ENCODE data around the gene TNC.

Gene TNC

GRCh38 chr9:115117999-115118878, at the start of gene TNC:
Gene TNC, minus strand, starts transcription at chr9:115118157. Its CDS starts 27,139 bp downstream, at chr9:115091018.
- no peak within 1 kb of the TSS for H3K4me3 ChIP-seq (ENCODE audit: low read depth, low read length)
- no peak for TF ChIP-seq CTCF (IDR thresholded peaks at IDR 0.05; ENCODE audit: borderline replicate concordance, insufficient read depth, low read depth, low read length)

- TF ChIP-seq CTCF (IDR thresholded peaks at IDR 0.05; ENCODE audit: borderline replicate concordance, insufficient read depth, low read depth, low read length) = no peak
- H3K4me3 ChIP-seq (ENCODE audit: low read depth, low read length) = no peak overlapping the region
Measured at GRCh38 chr9:115167175-115167574, 49.2 kb upstream of the TNC start.

GRCh38 chr9:115165233-115165632, 47.3 kb upstream of the TNC start:
- TF ChIP-seq CTCF (IDR thresholded peaks at IDR 0.05; ENCODE audit: borderline replicate concordance, insufficient read depth, low read depth, low read length) = no peak

GRCh38 chr9:115164511-115164974, 46.6 kb upstream of the TNC start:
- H3K4me3 ChIP-seq (ENCODE audit: low read depth, low read length) = no peak overlapping the region
- TF ChIP-seq CTCF (IDR thresholded peaks at IDR 0.05; ENCODE audit: borderline replicate concordance, insufficient read depth, low read depth, low read length) = no peak

More at GRCh38 chr9:115165233-115165632, 47.3 kb upstream of the TNC start:
- no peak overlapping the region for H3K4me3 ChIP-seq (ENCODE audit: low read depth, low read length)

GRCh38 chr9:115162946-115163345, 45.0 kb upstream of the TNC start:
- TF ChIP-seq CTCF (IDR thresholded peaks at IDR 0.05; ENCODE audit: borderline replicate concordance, insufficient read depth, low read depth, low read length) = no peak
- H3K4me3 ChIP-seq (ENCODE audit: low read depth, low read length) = no peak overlapping the region

- H3K4me3 ChIP-seq (ENCODE audit: low read depth, low read length) = no peak overlapping the region
- TF ChIP-seq CTCF (IDR thresholded peaks at IDR 0.05; ENCODE audit: borderline replicate concordance, insufficient read depth, low read depth, low read length) = no peak
Measured at GRCh38 chr9:115161446-115161845, 43.5 kb upstream of the TNC start.
